Fibroblast of lung (primary cell): ENCODE results near the gene BRD7.

Source experiments
- EZH2 ChIP-seq: IDR thresholded peaks from 2 replicates; pipeline ENCODE4 v1.5.1; 2012; ENCODE audit warnings: low read length, control low read depth, mild to moderate bottlenecking; ENCODE audit errors: missing control alignments
- TF ChIP-seq, protein P1 (sequence below), 2 donors: IDR thresholded peaks in 1 of 2; conservative IDR thresholded peaks in 1 of 2; 1 replicate in 1 of 2; 2 replicates in 1 of 2; pipeline ENCODE4 v1.5.1; 2011 to 2012; ENCODE audit warnings: low read length in 2 of 2, control low read depth in 1 of 2, inconsistent platforms in 1 of 2, low read depth in 1 of 2, mild to moderate bottlenecking in 1 of 2

DNA sequence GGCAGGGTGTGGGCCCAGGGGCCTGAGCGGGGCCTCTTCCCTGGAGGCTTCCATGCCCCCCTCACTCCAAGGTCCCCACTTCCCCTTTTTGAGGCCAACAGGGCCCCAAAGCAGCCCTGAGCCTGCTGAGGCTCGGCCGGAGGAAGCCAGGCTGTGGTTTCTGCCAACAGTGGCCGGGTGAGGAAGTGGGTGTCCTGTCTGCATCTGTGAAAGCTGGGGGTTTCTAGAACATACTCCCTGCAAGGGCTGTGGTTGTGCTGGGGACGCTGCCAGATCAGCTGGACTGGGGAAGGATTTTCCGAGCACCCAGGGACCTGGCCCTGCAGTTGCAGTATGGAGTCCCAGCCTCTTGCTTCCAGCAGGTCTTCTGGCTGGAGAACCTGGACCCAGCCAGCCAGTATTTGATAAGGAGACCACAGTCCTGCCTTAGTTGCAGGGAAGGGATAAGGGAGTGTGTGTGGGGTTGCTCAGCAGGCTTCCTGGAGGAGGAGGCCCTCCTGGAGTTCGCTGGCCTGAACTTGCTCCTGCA lies 86.7 kb downstream of the BRD7 start:
- no peak for TF ChIP-seq EZH2
- TF ChIP-seq, protein P1, sequence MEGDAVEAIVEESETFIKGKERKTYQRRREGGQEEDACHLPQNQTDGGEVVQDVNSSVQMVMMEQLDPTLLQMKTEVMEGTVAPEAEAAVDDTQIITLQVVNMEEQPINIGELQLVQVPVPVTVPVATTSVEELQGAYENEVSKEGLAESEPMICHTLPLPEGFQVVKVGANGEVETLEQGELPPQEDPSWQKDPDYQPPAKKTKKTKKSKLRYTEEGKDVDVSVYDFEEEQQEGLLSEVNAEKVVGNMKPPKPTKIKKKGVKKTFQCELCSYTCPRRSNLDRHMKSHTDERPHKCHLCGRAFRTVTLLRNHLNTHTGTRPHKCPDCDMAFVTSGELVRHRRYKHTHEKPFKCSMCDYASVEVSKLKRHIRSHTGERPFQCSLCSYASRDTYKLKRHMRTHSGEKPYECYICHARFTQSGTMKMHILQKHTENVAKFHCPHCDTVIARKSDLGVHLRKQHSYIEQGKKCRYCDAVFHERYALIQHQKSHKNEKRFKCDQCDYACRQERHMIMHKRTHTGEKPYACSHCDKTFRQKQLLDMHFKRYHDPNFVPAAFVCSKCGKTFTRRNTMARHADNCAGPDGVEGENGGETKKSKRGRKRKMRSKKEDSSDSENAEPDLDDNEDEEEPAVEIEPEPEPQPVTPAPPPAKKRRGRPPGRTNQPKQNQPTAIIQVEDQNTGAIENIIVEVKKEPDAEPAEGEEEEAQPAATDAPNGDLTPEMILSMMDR (conservative IDR thresholded peaks at IDR 0.05 in 1 of 2, IDR thresholded peaks at IDR 0.05 in 1 of 2; ENCODE audit: low read depth in 1 of 2, low read length in 2 of 2) = no peak
